Astrocyte of the spinal cord (primary cell): ENCODE results near the gene VWF.

ENCODE experiments used
- DNase-seq: peaks from one replicate; pipeline ENCODE4 v3.0.0; 2011; ENCODE audit warnings: low read depth, low spot score
- H3K4me3 ChIP-seq: 2 replicates; pipeline ENCODE4 v1.5.1; 2011; ENCODE audit warnings: low read depth, mild to moderate bottlenecking, low read length, moderate library complexity
- in situ Hi-C: cut with HindIII; loops from 2 replicates; pipeline ENCODE4 v1.10.0; 2017; ENCODE audit warnings: low sequenced_read_pairs
- TF ChIP-seq, protein P1 (sequence below): IDR thresholded peaks from 2 replicates; pipeline ENCODE4 v1.5.1; 2012; ENCODE audit warnings: low read depth, mild to moderate bottlenecking, low read length, inconsistent platforms

The VWF gene

GRCh38 chr12:5908251-5908650 is 216.2 kb downstream of the VWF start:
- in situ Hi-C loops, result no loop called here
- no peak for DNase-seq
- TF ChIP-seq, protein P1, sequence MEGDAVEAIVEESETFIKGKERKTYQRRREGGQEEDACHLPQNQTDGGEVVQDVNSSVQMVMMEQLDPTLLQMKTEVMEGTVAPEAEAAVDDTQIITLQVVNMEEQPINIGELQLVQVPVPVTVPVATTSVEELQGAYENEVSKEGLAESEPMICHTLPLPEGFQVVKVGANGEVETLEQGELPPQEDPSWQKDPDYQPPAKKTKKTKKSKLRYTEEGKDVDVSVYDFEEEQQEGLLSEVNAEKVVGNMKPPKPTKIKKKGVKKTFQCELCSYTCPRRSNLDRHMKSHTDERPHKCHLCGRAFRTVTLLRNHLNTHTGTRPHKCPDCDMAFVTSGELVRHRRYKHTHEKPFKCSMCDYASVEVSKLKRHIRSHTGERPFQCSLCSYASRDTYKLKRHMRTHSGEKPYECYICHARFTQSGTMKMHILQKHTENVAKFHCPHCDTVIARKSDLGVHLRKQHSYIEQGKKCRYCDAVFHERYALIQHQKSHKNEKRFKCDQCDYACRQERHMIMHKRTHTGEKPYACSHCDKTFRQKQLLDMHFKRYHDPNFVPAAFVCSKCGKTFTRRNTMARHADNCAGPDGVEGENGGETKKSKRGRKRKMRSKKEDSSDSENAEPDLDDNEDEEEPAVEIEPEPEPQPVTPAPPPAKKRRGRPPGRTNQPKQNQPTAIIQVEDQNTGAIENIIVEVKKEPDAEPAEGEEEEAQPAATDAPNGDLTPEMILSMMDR, result no peak
- H3K4me3 ChIP-seq, result no peak overlapping the region

GRCh38 chr12:5907807-5908206 is 216.7 kb downstream of the VWF start:
- no peak overlapping the region for H3K4me3 ChIP-seq
- TF ChIP-seq, protein P1, result no peak
- no peak for DNase-seq
- in situ Hi-C loops, result no loop called here

DNA sequence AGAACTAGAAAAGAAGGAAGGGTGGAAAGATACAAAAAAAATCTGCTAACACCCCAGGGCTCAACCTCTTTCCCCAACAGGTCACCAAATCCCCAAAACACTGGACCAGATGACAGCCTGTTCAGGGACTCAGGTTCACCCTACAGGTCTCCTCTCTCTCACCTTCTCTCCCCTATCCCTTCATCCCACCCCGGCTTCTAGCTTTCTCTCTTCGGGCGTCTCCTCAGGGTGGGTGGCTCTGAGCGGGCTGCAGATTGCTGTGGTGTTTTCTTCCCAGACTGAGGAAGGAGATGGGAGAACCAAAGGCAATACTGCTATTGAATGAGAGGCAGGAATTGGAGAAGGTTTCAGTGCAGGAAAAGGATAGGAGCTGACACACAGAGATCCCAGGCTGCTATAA is 218.7 kb downstream of the VWF start:
- in situ Hi-C loops, result no loop called here

DNA sequence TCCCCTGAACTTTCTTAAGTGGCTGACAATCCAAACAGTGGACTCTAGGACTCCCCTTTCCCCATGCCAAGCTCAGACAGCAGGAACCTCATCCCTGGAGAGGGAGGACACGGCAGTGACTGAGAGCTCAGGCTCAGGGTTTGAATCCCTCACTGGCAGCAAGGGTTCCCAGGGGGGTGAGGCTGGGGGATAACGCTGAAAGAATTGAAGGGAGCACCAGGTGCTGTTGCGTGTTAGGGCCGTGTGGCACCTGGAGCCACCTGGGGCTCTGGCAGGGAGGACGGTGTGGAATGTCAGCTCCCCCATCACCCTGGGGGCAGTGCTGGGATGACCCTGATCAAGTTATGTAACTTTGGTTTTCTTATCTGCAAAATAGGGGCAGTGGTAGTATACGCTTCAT is 219.5 kb downstream of the VWF start:
- in situ Hi-C loops, result no loop called here
- H3K4me3 ChIP-seq, result no peak overlapping the region
- no peak for DNase-seq
- TF ChIP-seq, protein P1, result no peak

More for the DNA sequence above, 218.7 kb downstream of the VWF start:
- TF ChIP-seq, protein P1, result no peak
- no peak for DNase-seq
- no peak overlapping the region for H3K4me3 ChIP-seq

- H3K4me3 ChIP-seq, result no peak overlapping the region
- TF ChIP-seq, protein P1, result no peak
- DNase-seq, result no peak
- in situ Hi-C loops, result no loop called here
Measured at GRCh38 chr12:5904441-5904840, 220.0 kb downstream of the VWF start.

- no peak for DNase-seq
- in situ Hi-C loops, result no loop called here
Measured at GRCh38 chr12:5902736-5903135, 221.7 kb downstream of the VWF start.

More at GRCh38 chr12:5902736-5903135, 221.7 kb downstream of the VWF start:
- H3K4me3 ChIP-seq, result no peak overlapping the region
- TF ChIP-seq, protein P1, result no peak
